Endodermal cell (in vitro differentiated cells): ENCODE data around the gene UBE2E3. TPM values are rescaled to one million over a fixed set of nuclear protein-coding genes. Genes with fewer than 3 reads are reported as not detected.
"Not testable (repeated sequence)": the region's sequence is repeated elsewhere in the genome, so short reads cannot be mapped to it uniquely, and the experiment has no call there.

Experiments used
- DNase-seq: peaks from one replicate; pipeline ENCODE4 v3.0.0-alpha.2; 2017
- H3K27ac ChIP-seq: 2 replicates; pipeline ENCODE4 v1.5.1; 2013; ENCODE audit warnings: mild to moderate bottlenecking, low read depth, low read length, moderate library complexity
- H3K27me3 ChIP-seq: 2 replicates; pipeline ENCODE4 v1.6.1; 2013; ENCODE audit warnings: mild to moderate bottlenecking, low read length, moderate library complexity; ENCODE audit not compliant: insufficient read depth, control insufficient read depth, poor library complexity, severe bottlenecking
- H3K36me3 ChIP-seq: 2 replicates; pipeline ENCODE4 v1.7.0; 2013; ENCODE audit warnings: mild to moderate bottlenecking, low read length, moderate library complexity; ENCODE audit not compliant: control insufficient read depth, insufficient read depth
- H3K4me1 ChIP-seq: one replicate; pipeline ENCODE4 v1.7.0; 2013; ENCODE audit warnings: low read length; ENCODE audit not compliant: control insufficient read depth, insufficient read depth
- H3K4me3 ChIP-seq: 2 replicates; pipeline ENCODE4 v1.5.1; 2013; ENCODE audit warnings: mild to moderate bottlenecking, low read length, moderate library complexity
- H3K9ac ChIP-seq: 2 replicates; pipeline ENCODE4 v1.6.1; 2013; ENCODE audit warnings: mild to moderate bottlenecking, low read length, moderate library complexity; ENCODE audit not compliant: poor library complexity, severe bottlenecking; ENCODE audit errors: extremely low read depth
- H3K9me3 ChIP-seq: 2 replicates; pipeline ENCODE4 v1.6.1; 2013; ENCODE audit warnings: mild to moderate bottlenecking, low read length, moderate library complexity; ENCODE audit not compliant: control insufficient read depth
- H3K27ac Mint-ChIP-seq: 2 replicates; pipeline ENCODE4 v1.8.0; 2020; ENCODE audit warnings: mixed read lengths
- H3K27me3 Mint-ChIP-seq: 2 replicates; pipeline ENCODE4 v1.8.0; 2021; ENCODE audit warnings: mild to moderate bottlenecking, mixed read lengths; ENCODE audit not compliant: insufficient read depth
- H3K36me3 Mint-ChIP-seq: 2 replicates; pipeline ENCODE4 v1.8.0; 2020; ENCODE audit warnings: low read depth, mixed read lengths
- H3K4me1 Mint-ChIP-seq: 2 replicates; pipeline ENCODE4 v1.8.0; 2020; ENCODE audit warnings: mixed read lengths
- H3K4me3 Mint-ChIP-seq: 2 replicates; pipeline ENCODE4 v1.8.0; 2020; ENCODE audit warnings: mild to moderate bottlenecking, moderate library complexity, mixed read lengths
- H3K9me3 Mint-ChIP-seq: 2 replicates; pipeline ENCODE4 v1.8.0; 2020; ENCODE audit warnings: mild to moderate bottlenecking, mixed read lengths
- WGBS, 2 experiments: methylation state at CpG; one replicate each; pipeline versions ENCODE4 v1.1.5 to v1.1.7; 2013; ENCODE audit warnings: missing lambda C conversion rate in 2 of 2, mixed read lengths in 1 of 2; ENCODE audit not compliant: insufficient coverage in 1 of 2, insufficient read length in 1 of 2; 5-methylcytosine and 5-hydroxymethylcytosine counted together
- total RNA-seq, 2 donors: library from RNA; stranded (reverse); fragmentation: NEBNext Ultra II Directional in 1 of 2; extraction: Animal tissue kit (Norgen Biotek cat#: 25700) in 1 of 2; gene quantifications; 2 replicates in 1 of 2; 3 replicates in 1 of 2; pipeline ENCODE4 v1.2.1, GENCODE V29; 2021
- TF ChIP-seq, protein P1 (sequence below): fragments of 200-600 bp; sonication (generic); conservative IDR thresholded peaks from 2 replicates; pipeline ENCODE4 v1.5.0; 2021; ENCODE audit warnings: antibody characterized with exemption, mild to moderate bottlenecking

Gene UBE2E3
- total RNA-seq, 2 donors from 2014 or later = 84.2 to 85.0 TPM

DNA sequence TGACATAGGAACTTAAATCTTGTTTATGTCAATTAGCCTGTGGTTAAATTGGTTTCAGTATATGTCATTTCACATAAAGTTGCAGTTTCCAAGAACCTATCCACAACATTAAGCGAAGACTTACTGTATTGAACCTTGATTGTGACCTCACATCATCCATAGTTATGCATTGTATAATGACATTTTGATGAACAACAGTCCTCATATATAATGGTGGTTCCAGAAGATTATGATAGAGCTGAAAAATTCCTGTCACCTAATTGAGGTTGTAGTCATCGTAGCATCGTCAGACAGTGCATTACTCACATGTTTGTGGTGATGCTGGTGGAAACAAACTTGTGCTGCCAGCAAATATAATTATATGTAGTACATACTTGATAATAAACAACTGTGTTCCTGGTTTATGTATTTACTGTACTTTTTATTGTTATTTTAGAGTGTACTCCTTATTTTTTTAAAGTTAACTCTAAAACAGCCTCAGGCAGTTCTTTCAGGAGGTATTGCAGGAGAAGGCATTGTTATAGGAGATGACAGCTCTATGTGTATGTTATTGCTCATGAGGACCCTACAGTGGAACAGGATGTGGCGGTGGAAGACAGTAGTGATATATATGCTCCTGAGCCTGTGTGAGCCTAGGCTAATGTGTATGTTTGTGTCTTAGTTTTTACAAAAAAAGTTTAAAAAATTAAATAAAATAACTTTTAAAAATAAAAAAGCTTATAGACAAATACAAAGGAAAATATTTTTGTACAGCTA is 56.6 kb downstream of the UBE2E3 start:
- Histone ChIP-seq H3K27ac (no peak overlapping the region), H3K4me1 (no peaks in the 10 kb centered on the region), H3K9me3 (no peaks in the 10 kb centered on the region), H3K9ac (no peak overlapping the region), H3K27me3 (no peaks in the 10 kb centered on the region), H3K36me3 (no peaks in the 10 kb centered on the region), H3K4me3 (no peak overlapping the region)
- H3K27me3 Mint-ChIP-seq = no peaks in the 10 kb centered on the region
- peaks cover 7% of the 10 kb centered on the region for H3K36me3 Mint-ChIP-seq
- no peak overlapping the region for H3K27ac Mint-ChIP-seq
- no peak for DNase-seq
- WGBS, 2 experiments = 96% methylated on average over 4 of the region's 4 CpGs; no CpG with 5 or more reads in 1 of the 2 experiments
- no peaks in the 10 kb centered on the region for H3K9me3 Mint-ChIP-seq
- no peaks in the 10 kb centered on the region for H3K4me1 Mint-ChIP-seq
- TF ChIP-seq, protein P1, sequence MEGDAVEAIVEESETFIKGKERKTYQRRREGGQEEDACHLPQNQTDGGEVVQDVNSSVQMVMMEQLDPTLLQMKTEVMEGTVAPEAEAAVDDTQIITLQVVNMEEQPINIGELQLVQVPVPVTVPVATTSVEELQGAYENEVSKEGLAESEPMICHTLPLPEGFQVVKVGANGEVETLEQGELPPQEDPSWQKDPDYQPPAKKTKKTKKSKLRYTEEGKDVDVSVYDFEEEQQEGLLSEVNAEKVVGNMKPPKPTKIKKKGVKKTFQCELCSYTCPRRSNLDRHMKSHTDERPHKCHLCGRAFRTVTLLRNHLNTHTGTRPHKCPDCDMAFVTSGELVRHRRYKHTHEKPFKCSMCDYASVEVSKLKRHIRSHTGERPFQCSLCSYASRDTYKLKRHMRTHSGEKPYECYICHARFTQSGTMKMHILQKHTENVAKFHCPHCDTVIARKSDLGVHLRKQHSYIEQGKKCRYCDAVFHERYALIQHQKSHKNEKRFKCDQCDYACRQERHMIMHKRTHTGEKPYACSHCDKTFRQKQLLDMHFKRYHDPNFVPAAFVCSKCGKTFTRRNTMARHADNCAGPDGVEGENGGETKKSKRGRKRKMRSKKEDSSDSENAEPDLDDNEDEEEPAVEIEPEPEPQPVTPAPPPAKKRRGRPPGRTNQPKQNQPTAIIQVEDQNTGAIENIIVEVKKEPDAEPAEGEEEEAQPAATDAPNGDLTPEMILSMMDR = no peak
- no peak overlapping the region for H3K4me3 Mint-ChIP-seq

- Mint-ChIP-seq H3K27me3 (no peaks in the 10 kb centered on the region), H3K4me1 (no peaks in the 10 kb centered on the region), H3K36me3 (peaks cover 3% of the 10 kb centered on the region), H3K27ac (no peak overlapping the region), H3K9me3 (no peaks in the 10 kb centered on the region), H3K4me3 (no peak overlapping the region)
- no peaks in the 10 kb centered on the region for H3K27me3 ChIP-seq
- no peaks in the 10 kb centered on the region for H3K9me3 ChIP-seq
- DNase-seq = no peak
- H3K4me3 ChIP-seq = no peak overlapping the region
- no peak overlapping the region for H3K27ac ChIP-seq
- no peak overlapping the region for H3K9ac ChIP-seq
- TF ChIP-seq, protein P1 = no peak
- no peaks in the 10 kb centered on the region for H3K36me3 ChIP-seq
- H3K4me1 ChIP-seq = no peaks in the 10 kb centered on the region
- WGBS, 2 experiments = 71 to 92% methylated on average over 1 of the region's 1 CpG
Observed at GRCh38 chr2:181037922-181038321, 57.5 kb downstream of the UBE2E3 start.

- Mint-ChIP-seq H3K27me3 (no peaks in the 10 kb centered on the region), H3K4me1 (no peaks in the 10 kb centered on the region), H3K9me3 (no peaks in the 10 kb centered on the region), H3K36me3 (no peaks in the 10 kb centered on the region), H3K4me3 (no peak overlapping the region), H3K27ac (no peak overlapping the region)
- Histone ChIP-seq H3K27ac (no peak overlapping the region), H3K4me1 (no peaks in the 10 kb centered on the region), H3K36me3 (no peaks in the 10 kb centered on the region), H3K9ac (no peak overlapping the region), H3K27me3 (no peaks in the 10 kb centered on the region), H3K9me3 (no peaks in the 10 kb centered on the region), H3K4me3 (no peak overlapping the region)
- TF ChIP-seq, protein P1 = no peak
- DNase-seq = no peak
- 96 to 100% methylated on average over 1 to 3 of the region's 4 CpGs for WGBS, 2 experiments
Observed at GRCh38 chr2:181038796-181039195, 58.4 kb downstream of the UBE2E3 start.

- H3K27me3 ChIP-seq, DNase-seq, H3K27ac ChIP-seq, H3K9ac ChIP-seq, H3K27me3 Mint-ChIP-seq, H3K9me3 Mint-ChIP-seq, H3K36me3 Mint-ChIP-seq, H3K4me1 ChIP-seq, H3K4me3 ChIP-seq, H3K36me3 ChIP-seq, H3K9me3 ChIP-seq, H3K4me3 Mint-ChIP-seq, H3K27ac Mint-ChIP-seq, H3K4me1 Mint-ChIP-seq: not testable (repeated sequence)
- WGBS, 2 experiments = 82 to 92% methylated on average over 5 to 9 of the region's 11 CpGs
Observed at GRCh38 chr2:181040839-181041238, 60.4 kb downstream of the UBE2E3 start.
